HepG2 (cell line): ENCODE data around the gene GGT1. TPM values are rescaled to one million over a fixed set of nuclear protein-coding genes. Genes with fewer than 3 reads are reported as not detected.

Experiments
- ARID4A ChIP-seq: sonication (generic); formaldehyde crosslinking; IDR thresholded peaks from 2 replicates; pipeline ENCODE4 v1.5.0; 2020; ENCODE audit warnings: mild to moderate bottlenecking, missing genetic modification reagents, borderline replicate concordance
- ATF2 ChIP-seq: sonication (generic); formaldehyde crosslinking; IDR thresholded peaks from 2 replicates; pipeline ENCODE4 v1.4.0; 2020; ENCODE audit warnings: missing genetic modification reagents
- CTCF ChIP-seq: sonication (generic); formaldehyde crosslinking; IDR thresholded peaks from 2 replicates; pipeline ENCODE4 v1.5.0; 2020; ENCODE audit warnings: mild to moderate bottlenecking, missing genetic modification reagents, moderate library complexity
- DNMT1 ChIP-seq: sonication (generic); formaldehyde crosslinking; IDR thresholded peaks from 2 replicates; pipeline ENCODE4 v1.5.1; 2020; ENCODE audit warnings: mild to moderate bottlenecking, missing genetic modification reagents
- GATAD2A ChIP-seq: IDR thresholded peaks from 2 replicates; pipeline ENCODE4 v1.6.1; 2016
- HNF1B ChIP-seq: sonication (generic); formaldehyde crosslinking; IDR thresholded peaks from 2 replicates; pipeline ENCODE4 v1.5.1; 2020; ENCODE audit warnings: mild to moderate bottlenecking, moderate library complexity, missing genetic modification reagents
- KAT8 ChIP-seq: IDR thresholded peaks from 2 replicates; pipeline ENCODE4 v1.6.1; 2016; ENCODE audit warnings: missing genetic modification reagents, missing compliant biosample characterization
- KDM2A ChIP-seq: sonication (generic); formaldehyde crosslinking; IDR thresholded peaks from 2 replicates; pipeline ENCODE4 v1.4.0; 2020; ENCODE audit warnings: low read depth, missing genetic modification reagents, borderline replicate concordance
- PHF8 ChIP-seq: sonication (generic); formaldehyde crosslinking; IDR thresholded peaks from 2 replicates; pipeline ENCODE4 v1.5.0; 2020; ENCODE audit warnings: missing genetic modification reagents
- REPIN1 ChIP-seq: sonication (generic); formaldehyde crosslinking; IDR thresholded peaks from 2 replicates; pipeline ENCODE4 v1.8.0; 2022; ENCODE audit warnings: missing genetic modification reagents, low read depth, mild to moderate bottlenecking, borderline replicate concordance
- RFXANK ChIP-seq: IDR thresholded peaks from 2 replicates; pipeline ENCODE4 v1.6.1; 2016
- SNAI1 ChIP-seq: sonication (generic); formaldehyde crosslinking; IDR thresholded peaks from 2 replicates; pipeline ENCODE4 v1.5.0; 2020; ENCODE audit warnings: mild to moderate bottlenecking, missing genetic modification reagents, borderline replicate concordance
- SPEN ChIP-seq: sonication (generic); formaldehyde crosslinking; IDR thresholded peaks from 2 replicates; pipeline ENCODE4 v1.5.1; 2020; ENCODE audit warnings: low read depth, mild to moderate bottlenecking, missing genetic modification reagents
- ZNF224 ChIP-seq: sonication (generic); formaldehyde crosslinking; IDR thresholded peaks from 2 replicates; pipeline ENCODE4 v1.5.0; 2020; ENCODE audit warnings: mild to moderate bottlenecking, missing genetic modification reagents
- polyA plus RNA-seq, 8 experiments: library from polyadenylated mRNA; depleted of rRNA in 3 of 8; stranded (reverse) in 7 of 8; unstranded in 1 of 8; fragments of >200 nt; fragmentation: Illumina TruSeq in 4 of 8; extraction: Trizol in 4 of 8; gene quantifications; 2 replicates each; pipeline versions ENCODE4 v1.2.1 to v1.2.3, GENCODE V29; 2011 to 2016; ENCODE audit warnings: low read depth in 4 of 8, missing spikeins in 1 of 8, mixed read lengths in 1 of 8; ENCODE audit not compliant: insufficient read depth in 1 of 8
- total RNA-seq, 5 experiments: library from RNA; depleted of rRNA; stranded (reverse); fragments of >200 nt; fragmentation: Illumina TruSeq; extraction: Trizol; gene quantifications; 2 replicates each; pipeline ENCODE4 v1.2.3, GENCODE V29; 2016; ENCODE audit warnings: low read depth in 1 of 5

Gene GGT1
- total and polyA plus RNA-seq, 2 of the 13 experiments (the other 11 are each of a cell fraction or from before 2014, with no cell fraction given): 29.9 to 103 TPM

GRCh38 chr22:24583221-24584165 lies 19.5 kb upstream of the GGT1 start (continued):
- TF ChIP-seq REPIN1 (CRISPR knock-in tag) (peak; percentile 39; the same call in 1 of the 2 replicates), GATAD2A (CRISPR knock-in tag) (peak; percentile 42; the same call in 1 of the 2 replicates), DNMT1 (CRISPR knock-in tag) (peak; percentile 78; the same call in 1 of the 2 replicates), KDM2A (CRISPR knock-in tag) (peak; percentile 30; the same call in 1 of the 2 replicates), ATF2 (peak; percentile 4; the same call in 1 of the 2 replicates), ZNF224 (CRISPR knock-in tag) (0 out of 2 replicates have a peak, but pooled peaks have one; percentile 19), RFXANK (CRISPR knock-in tag) (no peak), SNAI1 (CRISPR knock-in tag) (0 out of 2 replicates have a peak, but pooled peaks have one; percentile 56), CTCF (CRISPR knock-in tag) (0 out of 2 replicates have a peak, but pooled peaks have one; percentile 2), KAT8 (CRISPR knock-in tag) (peak; percentile 22; the same call in 1 of the 2 replicates), HNF1B (CRISPR knock-in tag) (peak; percentile 63), PHF8 (CRISPR knock-in tag) (peak; percentile 61), SPEN (CRISPR knock-in tag) (peak; percentile 67; the same call in 1 of the 2 replicates), ARID4A (0 out of 2 replicates have a peak, but pooled peaks have one; percentile 43)
